Caki2 (cell line): ENCODE results near the gene JPH2. TPM values are rescaled to one million over a fixed set of nuclear protein-coding genes. Genes with fewer than 3 reads are reported as not detected.
A peak's percentile ranks its signal among the peaks of the same experiment; 100 is the strongest.
"Not testable (repeated sequence)": the region's sequence is repeated elsewhere in the genome, so short reads cannot be mapped to it uniquely, and the experiment has no call there.

Experiments
- DNase-seq: peaks from one replicate; pipeline ENCODE4 v3.0.0-alpha.2; 2015; ENCODE audit warnings: low read depth
- in situ Hi-C: cut with HindIII; loops from 2 replicates; pipeline ENCODE4 v1.10.0; 2016; ENCODE audit warnings: low sequenced_read_pairs, low pct_unique_long_range_greater_than_20kb, mixed read lengths
- total RNA-seq: library from RNA; depleted of rRNA; stranded (reverse); fragments of >200 nt; shearing (Covaris generic); gene quantifications from 2 replicates; pipeline ENCODE4 v1.2.3, GENCODE V29; 2014; ENCODE audit warnings: low replicate concordance; rRNA removed

JPH2 gene
- 0.57 TPM in 1 of 2 replicates, not detected in the other for total RNA-seq

DNA sequence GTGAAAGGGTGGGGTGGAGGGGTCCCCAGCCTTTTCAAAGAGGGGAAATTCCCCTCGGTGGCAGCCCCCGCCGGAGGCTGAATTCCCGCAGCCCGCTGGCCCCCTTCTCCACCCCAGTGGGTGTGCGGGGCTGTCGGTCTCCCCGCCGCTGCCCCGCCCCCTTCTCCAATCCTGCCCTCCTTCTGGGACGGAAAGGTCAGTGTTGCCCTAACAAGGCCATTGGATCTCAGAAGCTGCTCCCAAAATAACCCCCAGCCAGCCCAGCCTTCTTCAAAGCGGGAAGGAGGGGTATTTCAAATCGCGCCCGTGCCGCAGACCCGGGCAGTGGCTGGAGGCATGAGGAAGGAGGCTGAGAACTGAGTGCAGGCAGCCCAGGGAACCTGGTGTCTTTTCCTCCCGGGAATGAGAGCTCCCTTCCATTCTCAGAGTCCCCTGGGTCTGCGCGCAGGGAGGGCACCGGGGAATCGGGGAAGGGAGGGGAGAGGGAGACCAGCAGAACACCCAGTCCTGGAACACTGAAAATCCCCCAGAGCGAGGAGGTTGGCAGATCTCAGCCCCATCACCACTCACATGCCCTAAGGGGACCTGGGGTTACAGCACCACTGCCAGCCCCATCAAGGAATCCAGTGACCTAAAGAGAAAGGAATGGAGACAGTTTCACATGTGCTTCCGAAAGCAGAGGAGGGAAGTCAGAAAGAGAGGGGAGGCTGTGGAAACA is at the start of gene JPH2:
Gene JPH2 (minus strand): TSS at position 135 of the 718 bp plus-strand sequence. CDS start 483 bp downstream, outside the sequence.
- in situ Hi-C loops = no loop called here
- peak; percentile 55 for DNase-seq

DNA sequence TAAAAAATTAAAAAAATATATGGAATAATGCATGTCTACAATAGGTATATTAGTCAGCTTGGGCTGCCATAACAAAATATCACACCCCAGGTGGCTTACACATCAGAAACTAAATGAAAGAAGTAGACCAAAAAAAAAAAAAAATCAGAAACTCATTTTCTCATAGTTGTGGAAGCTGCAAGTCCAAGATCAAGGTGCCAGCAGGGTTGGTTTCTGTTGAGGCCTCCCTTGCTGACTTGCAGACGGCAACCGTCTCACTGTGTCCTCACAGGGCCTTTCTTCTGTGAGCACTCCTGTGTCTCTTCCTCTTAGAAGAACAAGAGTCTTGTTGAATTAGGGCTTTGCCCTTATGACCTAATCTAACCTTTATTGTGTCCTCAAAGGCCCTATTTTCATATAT is 48.7 kb upstream of the JPH2 start:
- in situ Hi-C loops = no loop called here
- no peak for DNase-seq

DNA sequence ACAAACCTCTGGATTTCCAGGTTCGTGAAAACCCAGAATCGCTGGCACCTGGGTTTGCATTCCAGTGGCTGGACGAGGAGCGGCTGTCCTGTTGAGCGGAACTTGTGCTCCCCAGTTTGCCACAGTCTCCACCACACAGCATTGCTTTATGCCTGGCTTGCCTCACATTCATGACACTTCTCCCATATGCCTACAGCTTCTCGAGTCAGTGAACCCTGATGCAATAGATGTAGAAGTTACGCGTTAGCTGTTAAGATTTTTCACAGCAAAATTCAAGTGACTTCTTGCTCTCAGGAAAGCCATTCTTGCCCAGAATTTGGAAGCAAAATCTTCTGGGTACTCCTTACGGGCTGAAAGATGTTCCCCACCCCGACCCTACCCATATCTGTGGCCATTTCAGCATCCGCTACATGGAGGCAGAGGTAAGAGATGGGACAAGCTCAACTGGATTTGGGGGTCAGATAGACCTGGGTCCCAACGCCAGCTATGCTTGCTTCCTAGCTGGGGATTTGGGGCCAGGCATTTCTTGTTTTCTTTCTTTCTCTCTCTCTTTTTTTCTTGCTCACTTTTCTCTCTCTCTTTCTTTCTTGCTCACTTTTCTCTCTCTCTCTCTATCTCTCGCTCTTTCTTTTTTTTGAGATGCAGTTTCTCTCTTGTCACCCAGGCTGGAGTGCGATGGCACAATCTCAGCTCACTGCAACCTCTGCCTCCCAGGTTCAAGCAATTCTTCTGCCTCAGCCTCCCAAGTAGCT is 47.8 kb upstream of the JPH2 start:
- DNase-seq = no peak
- in situ Hi-C loops = no loop called here

DNA sequence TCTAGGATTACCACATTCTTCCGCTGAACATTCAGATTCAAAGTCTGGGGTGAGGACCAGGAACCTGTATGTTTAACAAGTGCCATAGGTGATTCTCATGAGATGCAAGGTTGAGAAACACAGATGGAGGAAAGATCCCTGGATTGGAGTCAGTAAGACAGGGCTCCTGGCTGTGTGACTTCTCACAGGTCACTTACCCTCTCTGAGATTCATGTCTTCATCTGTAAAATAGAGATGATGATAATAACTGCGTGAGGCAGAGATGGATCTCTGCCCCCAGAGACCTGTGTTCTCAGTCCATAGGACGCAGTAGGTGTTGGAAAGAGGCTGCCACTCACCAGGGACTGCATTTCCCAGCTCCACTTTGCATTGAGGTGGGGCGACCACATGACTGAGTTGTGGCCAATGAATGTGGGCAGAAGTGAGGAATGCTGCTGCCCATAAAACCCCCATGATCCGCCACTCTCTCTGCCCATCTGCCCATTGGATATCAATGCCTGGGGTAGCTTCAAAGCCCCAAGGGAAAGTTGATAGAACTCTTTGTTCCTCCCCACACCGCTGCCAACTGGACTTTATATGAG is 46.5 kb upstream of the JPH2 start:
- no peak for DNase-seq
- in situ Hi-C loops = no loop called here

DNA sequence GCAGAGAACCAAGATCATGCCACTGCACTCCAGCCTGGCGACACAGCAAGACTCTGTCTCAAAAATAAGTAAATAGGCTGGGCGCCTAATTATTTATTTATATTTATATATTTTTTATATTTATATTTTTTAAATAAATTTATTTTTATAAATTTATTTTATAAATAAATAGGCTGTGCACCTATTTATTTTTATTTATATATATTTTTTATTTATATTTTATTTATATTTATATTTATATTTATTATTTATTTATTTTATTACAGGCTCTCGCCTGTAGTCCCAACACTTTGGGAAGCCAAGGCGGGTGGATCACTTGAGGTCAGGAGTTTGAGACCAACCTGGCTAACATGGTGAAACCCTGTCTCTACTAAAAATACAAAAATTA is 45.5 kb upstream of the JPH2 start:
- DNase-seq, in situ Hi-C loops: not testable (repeated sequence)

DNA sequence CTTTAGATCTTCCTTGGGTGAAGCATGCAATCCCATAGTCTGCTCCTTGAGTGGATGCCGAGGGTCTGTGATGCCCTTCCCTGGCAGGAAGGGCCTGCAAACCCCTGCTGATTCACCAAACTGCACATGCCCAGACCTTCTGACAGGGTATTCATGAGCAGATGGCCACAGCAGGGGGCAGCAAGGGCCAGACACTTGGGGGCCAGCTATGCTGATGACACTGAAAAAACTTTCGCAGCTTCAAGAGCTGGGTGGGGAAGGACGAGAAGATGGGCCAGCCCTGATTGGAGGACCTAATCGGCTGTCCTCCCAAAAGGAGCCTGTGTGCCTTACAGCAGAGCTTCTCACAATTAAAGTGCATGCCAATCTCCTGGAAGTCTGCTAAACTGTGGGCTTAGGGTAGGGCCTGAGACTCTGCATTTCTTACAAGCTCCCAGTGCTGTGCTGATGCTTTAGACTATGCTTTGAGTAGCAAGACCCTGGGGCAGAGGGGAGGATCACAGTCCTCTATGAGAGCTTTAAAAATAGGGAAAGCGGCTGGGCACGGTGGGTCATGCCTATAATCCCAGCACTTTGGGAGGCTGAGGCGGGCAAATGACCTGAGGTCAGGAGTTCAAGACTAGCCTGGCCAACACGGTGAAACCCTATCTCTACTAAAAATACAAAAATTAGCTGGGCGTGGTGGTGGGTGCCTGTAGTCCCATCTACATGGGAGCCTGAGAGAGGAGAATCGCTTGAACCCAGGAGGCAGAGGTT is 44.9 kb upstream of the JPH2 start:
- no peak for DNase-seq
- in situ Hi-C loops = no loop called here

DNA sequence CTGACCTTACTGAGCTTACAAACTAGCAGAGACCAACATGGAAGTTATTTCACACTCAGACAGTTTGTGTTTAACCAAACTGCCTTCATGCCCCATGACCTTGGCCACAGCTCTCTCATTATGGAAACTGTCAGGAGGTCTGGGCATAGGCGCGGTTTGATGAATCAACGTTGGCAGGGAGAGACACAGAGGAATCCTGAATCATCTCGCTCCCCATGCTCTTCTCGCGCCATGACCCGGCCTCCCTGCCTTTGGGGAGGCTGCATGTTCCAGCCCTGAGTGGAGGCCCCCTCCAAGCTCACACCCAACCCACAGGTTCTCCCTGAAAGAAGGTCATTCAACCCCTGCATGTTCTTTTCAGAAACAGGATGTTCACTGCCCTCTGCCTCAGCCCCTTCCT is 44.2 kb upstream of the JPH2 start:
- peak; percentile 68 for DNase-seq
- in situ Hi-C loops = no loop called here

DNA sequence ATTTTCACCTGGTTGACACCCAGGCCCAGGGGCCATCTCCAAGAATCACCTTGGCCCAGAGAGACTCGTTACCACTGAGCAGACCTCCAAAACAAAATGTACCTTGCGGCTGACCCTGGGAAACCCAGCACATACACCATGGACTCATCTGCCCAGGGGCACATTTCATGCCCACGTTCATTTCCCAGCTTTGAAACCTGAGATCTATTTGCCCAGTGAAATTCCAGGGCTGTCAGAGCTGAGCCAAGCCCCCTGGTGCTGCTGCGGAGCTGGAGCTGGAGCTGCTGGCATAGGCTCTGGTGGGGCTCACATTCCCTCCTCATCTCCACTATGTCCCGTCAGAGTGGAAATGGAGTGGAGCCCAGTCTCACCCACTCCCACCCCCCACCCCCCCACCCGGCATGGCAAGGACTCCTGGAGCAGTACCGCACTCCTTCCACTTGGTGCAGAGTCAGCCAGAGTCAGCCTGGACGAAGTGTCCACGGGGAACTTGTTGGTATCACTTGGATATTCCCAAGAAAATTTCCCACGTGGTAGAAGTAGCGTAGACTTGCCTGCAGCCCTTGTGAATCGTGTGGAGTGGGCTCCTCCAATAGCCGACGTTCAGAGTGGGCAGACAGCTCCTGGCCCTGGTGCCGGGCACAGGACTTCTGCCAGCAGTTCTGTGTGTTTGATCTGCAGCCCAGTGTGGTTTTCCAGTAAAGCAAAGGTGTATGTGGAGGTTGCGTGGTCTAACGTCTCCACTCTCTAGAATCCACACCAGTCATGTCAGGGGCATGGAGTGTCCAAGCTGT is 41.7 kb upstream of the JPH2 start:
- DNase-seq = no peak
- in situ Hi-C loops = no loop called here

DNA sequence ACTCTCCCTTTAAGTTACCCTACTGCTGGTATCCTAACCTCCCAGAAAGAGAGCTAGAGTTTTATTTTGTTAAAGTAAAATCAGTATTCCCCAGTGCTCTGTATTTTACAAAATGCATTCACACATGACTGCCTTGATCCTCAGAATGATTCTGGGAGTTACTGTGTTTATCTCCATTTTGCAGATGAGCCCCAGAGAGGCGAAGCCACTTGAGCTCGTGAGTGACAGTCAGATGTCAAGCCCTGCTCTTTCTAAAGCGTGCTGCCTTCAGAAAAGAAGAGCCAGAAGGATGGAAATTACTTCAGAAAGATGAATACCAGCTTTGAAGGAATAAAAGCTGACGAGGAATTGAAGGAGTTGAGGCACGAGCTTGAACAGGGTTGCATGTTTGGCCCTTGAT is 37.6 kb upstream of the JPH2 start:
- in situ Hi-C loops = no loop called here
- DNase-seq = no peak

DNA sequence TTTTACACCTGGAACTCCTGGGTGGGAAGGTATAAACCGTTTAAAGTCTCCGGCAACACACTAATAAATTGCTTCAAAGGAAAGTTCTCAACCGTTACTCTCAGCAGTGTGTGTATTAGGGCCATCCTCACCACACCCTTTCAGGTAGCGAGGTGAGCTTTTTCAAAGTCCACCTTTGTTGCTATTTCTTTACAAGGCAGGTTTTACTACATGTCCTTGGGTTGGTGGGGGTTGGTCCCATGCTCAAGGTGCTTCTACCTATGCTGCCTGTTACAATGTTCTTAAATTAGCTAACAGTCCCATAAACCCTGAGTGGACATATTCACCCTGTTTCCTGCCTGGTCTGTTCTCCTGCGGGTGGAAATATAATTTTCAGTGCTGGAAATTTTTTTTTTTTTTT is 36.7 kb upstream of the JPH2 start:
- in situ Hi-C loops = no loop called here
- DNase-seq = no peak

DNA sequence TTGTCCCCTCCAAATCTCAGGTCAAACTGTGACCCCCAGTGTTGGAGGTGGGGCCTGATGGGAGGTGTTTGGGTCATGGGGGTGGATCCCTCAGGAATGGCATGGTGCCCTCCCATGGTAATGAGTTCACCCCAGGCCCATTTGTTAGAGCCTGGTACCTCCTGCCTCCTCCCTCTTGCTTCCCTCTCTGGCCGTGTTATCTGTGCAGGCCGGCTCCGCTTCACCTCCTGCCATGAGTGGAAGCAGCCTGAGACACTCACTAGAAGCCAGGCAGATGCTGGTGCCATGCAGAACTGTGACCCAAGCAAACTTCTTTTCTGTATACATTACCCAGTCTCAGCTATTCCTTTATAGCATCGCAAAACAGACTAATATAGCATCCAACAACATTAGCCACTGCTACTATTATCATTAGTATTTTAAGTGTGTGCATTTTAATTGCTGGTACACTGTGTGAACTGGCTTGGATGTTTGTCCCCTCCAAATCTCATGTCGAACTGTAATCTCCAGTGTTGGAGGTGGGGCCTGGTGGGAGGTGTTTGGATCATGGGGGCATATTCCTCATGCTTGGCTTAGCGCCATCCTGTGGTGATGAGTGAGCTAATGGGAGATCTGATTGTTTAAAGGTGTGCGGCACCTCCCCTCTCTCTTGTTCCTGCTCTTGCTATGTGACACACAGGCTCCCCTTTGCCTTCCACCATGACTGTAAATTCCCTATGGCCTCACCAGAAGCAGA is 35.8 kb upstream of the JPH2 start:
- DNase-seq = no peak
- in situ Hi-C loops = no loop called here

DNA sequence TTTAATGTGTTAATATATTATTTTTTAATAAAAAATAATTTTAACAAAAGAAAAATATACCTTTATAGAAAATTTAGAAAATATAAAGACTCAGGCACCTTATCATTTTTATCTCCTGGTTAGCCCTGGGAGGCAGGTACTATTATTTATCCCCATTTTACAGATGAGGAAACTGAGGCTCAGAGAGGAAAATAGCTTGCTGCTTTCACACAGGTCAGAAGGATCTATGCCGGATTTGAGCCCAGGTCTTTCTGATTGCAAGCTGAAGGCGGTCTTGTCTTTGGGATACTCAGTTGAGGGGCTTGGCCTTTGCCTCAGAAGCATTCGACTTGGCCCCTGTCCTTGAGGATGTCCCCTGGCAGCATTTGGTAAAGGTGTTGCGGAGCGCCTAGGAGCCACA is 35.0 kb upstream of the JPH2 start:
- DNase-seq = no peak
- in situ Hi-C loops = no loop called here

DNA sequence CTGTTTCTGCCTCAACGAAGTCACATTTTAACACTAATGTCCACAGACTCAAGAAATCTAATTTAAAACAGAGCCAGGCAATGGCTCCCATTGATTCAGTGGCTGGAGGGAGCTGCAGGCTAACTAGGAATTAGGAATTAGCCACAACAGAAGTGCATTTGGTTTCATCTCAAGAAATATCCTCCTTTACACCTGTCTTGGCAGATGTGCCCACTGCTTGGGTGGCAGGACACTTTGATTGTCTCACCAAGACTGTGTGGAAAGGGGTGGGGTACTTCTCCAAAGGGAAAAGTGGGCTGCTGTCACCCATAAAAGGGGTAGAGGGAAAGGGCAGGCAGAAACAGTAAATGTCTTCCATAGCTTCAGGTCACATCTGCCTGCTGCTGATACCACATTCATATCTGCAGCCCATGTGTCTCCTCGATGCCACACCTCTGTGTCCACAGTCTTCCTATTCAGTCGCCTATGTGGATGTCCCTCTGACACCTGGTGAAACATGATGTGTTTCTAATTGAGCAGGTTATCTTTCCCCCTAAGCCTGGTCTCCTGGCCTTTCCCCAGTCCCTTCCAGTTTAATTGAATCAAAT is 34.5 kb upstream of the JPH2 start:
- no peak for DNase-seq
- in situ Hi-C loops = no loop called here

DNA sequence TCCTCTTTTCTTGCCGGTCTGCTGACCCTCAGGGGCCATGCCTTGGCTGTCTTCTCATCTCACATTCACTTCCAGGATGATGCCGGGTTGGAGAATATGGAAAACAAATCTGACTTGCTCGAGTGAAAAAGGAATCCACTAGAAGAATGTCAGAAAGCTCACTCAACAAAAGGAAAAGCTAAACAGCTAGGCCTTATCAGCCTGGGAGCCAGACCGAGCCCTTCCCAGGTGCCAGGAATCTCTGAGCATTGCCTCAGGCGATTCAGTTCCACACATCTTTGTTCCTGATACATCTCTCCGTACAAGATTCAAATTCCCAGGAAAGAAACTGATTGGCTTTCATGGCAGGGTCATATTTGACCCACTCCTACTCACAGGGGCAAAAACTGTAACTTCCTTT is 32.8 kb upstream of the JPH2 start:
- in situ Hi-C loops = no loop called here
- no peak for DNase-seq

DNA sequence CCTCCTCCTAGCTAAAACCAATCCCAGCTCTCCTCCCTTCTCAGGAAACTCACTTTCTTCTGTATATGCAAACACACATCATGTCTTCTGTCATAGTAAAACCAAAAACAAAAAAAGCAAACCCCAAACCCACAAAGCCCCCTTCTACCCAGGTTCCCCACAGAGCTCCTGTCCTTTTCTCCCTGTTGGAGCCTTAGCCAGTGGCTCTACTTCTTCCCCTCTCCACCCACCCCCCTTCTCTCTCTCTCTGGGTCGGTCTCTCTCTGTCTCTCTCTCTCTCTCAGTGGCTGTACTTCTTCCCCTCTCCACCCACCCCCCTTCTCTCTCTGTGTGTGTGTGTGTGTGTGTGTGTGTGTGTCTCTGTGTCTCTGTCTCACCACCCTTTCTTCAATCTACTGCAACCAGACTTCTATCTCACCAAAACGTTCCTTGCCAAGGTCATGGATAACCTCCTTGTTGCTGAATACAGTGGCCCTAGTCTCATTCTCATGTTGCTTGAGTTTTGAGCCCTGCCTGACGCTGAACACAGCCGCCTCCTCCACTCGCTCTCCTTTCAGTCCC is 32.3 kb upstream of the JPH2 start:
- in situ Hi-C loops = no loop called here
- no peak for DNase-seq

DNA sequence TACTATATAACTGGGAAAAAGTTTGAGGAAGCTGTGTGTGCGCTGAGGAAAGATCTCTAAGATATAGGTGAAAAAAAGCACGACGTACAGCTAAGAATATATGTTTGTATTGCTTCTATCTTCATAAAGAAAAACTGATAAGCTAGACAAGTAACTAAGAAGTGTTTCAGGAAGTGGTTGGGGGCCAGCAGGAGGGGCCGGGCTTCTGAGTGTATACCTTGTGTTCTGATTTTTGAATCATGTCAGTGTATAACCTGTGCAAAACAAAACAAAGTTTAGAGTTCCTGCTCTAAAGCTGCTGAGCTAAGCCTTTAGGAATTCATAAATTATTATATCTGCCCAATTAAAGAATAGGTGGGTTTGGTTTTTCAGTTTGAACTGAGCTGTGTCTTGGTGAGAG is 31.5 kb upstream of the JPH2 start:
- DNase-seq = no peak
- in situ Hi-C loops = no loop called here
